ENCODE measurements around the gene PLEKHA6. TPM values are rescaled to one million over a fixed set of nuclear protein-coding genes. Genes with fewer than 3 reads are reported as not detected.

The PLEKHA6 gene
- total RNA-seq, 4 donors from 2014 or later, result 8.7 to 17.8 (median 11.4) TPM

DNA sequence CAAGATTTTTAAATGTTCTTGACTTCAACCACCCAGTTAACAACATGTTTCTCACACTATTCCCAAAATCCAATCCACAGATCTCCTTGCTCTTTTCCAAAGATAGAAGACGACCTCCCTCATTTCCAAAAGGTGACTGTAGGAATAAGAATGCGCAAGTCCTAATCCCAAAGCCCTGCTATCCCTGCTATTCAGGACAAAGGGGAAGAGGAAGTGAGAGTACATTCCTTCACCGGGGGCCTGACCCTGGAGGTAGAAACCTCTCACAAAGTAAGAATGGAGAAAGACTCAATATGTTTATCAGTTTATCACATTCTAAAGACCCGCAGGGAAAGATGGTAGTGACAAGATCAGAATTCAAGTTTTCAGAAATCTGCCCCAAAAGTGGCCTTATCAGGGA lies 55.7 kb downstream of the PLEKHA6 start:
- peaks cover 55% of the 10 kb centered on the region for H3K27me3 ChIP-seq
- no peaks in the 10 kb centered on the region for H3K9me3 ChIP-seq
- H3K36me3 ChIP-seq, result no peaks in the 10 kb centered on the region
- 65 to 83% methylated on average over 2 to 4 of the region's 4 CpGs for WGBS, 2 donors (ENCODE audit: low coverage in 1 of 2)
- peaks cover 0 to 15% (median 0%) of the 10 kb centered on the region in 3 donors for H3K4me1 ChIP-seq
- TF ChIP-seq, protein P1, sequence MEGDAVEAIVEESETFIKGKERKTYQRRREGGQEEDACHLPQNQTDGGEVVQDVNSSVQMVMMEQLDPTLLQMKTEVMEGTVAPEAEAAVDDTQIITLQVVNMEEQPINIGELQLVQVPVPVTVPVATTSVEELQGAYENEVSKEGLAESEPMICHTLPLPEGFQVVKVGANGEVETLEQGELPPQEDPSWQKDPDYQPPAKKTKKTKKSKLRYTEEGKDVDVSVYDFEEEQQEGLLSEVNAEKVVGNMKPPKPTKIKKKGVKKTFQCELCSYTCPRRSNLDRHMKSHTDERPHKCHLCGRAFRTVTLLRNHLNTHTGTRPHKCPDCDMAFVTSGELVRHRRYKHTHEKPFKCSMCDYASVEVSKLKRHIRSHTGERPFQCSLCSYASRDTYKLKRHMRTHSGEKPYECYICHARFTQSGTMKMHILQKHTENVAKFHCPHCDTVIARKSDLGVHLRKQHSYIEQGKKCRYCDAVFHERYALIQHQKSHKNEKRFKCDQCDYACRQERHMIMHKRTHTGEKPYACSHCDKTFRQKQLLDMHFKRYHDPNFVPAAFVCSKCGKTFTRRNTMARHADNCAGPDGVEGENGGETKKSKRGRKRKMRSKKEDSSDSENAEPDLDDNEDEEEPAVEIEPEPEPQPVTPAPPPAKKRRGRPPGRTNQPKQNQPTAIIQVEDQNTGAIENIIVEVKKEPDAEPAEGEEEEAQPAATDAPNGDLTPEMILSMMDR (IDR thresholded peaks at IDR 0.05), result no peak
- no peak for TF ChIP-seq POLR2AphosphoS5 (IDR thresholded peaks at IDR 0.05)
- no peak for TF ChIP-seq EP300 (IDR thresholded peaks at IDR 0.05)
- TF ChIP-seq POLR2A (IDR thresholded peaks at IDR 0.05), result no peak
- H3K4me3 ChIP-seq, result no peak overlapping the region
- no peak for ATAC-seq
- H3K27ac ChIP-seq, result no peak overlapping the region

DNA sequence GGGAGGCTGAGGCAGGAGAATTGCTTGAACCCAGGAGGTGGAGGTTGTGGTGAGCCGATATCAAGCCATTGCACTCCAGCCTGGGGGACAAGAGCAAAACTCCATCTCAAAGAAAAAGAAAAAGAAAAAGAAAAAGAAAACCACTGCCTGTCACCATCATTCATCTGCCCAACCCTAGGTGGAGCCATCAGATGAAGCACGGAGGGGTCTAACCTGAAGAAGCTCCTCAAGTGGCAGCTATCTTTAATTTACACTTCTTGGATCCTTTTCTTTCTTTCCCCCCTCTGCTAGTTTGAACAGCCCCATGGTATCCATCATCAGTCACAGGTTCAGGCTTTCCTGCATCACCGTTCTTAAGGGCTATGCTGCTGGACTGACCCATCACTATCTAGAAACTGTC lies 57.0 kb downstream of the PLEKHA6 start:
- no peak for ATAC-seq
- no peaks in the 10 kb centered on the region for H3K36me3 ChIP-seq
- no peaks in the 10 kb centered on the region for H3K9me3 ChIP-seq

GRCh38 chr1:204301171-204301957 lies 58.4 kb downstream of the PLEKHA6 start:
- peak; percentile 77 for ATAC-seq
- TF ChIP-seq POLR2AphosphoS5 (IDR thresholded peaks at IDR 0.05), result no peak
- no peak for TF ChIP-seq EP300 (IDR thresholded peaks at IDR 0.05)
- TF ChIP-seq POLR2A (IDR thresholded peaks at IDR 0.05), result no peak
- TF ChIP-seq, protein P1 (IDR thresholded peaks at IDR 0.05), result no peak
- WGBS, 2 donors (ENCODE audit: low coverage in 1 of 2), result 85 to 87% methylated on average over 3 to 7 of the region's 7 CpGs
- H3K4me1 ChIP-seq, result peaks cover 0 to 10% (median 7%) of the 10 kb centered on the region in 3 donors
- H3K4me3 ChIP-seq, result no peak overlapping the region
- no peaks in the 10 kb centered on the region for H3K36me3 ChIP-seq
- peak overlapping the region in 2 of 4 donors; percentile 12 to 33 for H3K27ac ChIP-seq
- no peaks in the 10 kb centered on the region for H3K9me3 ChIP-seq
- H3K27me3 ChIP-seq, result peaks cover 39% of the 10 kb centered on the region

More for the DNA sequence above, 57.0 kb downstream of the PLEKHA6 start:
- TF ChIP-seq POLR2AphosphoS5 (IDR thresholded peaks at IDR 0.05) (no peak), POLR2A (IDR thresholded peaks at IDR 0.05) (no peak), EP300 (IDR thresholded peaks at IDR 0.05) (no peak)
- TF ChIP-seq, protein P1 (IDR thresholded peaks at IDR 0.05), result no peak
- Histone ChIP-seq H3K4me3 (no peak overlapping the region), H3K27ac (no peak overlapping the region), H3K27me3 (peaks cover 47% of the 10 kb centered on the region), H3K4me1 (peaks cover 0 to 12% (median 0%) of the 10 kb centered on the region in 3 donors)
- 94% methylated on average over 2 to 3 of the region's 3 CpGs for WGBS, 2 donors (ENCODE audit: low coverage in 1 of 2)

DNA sequence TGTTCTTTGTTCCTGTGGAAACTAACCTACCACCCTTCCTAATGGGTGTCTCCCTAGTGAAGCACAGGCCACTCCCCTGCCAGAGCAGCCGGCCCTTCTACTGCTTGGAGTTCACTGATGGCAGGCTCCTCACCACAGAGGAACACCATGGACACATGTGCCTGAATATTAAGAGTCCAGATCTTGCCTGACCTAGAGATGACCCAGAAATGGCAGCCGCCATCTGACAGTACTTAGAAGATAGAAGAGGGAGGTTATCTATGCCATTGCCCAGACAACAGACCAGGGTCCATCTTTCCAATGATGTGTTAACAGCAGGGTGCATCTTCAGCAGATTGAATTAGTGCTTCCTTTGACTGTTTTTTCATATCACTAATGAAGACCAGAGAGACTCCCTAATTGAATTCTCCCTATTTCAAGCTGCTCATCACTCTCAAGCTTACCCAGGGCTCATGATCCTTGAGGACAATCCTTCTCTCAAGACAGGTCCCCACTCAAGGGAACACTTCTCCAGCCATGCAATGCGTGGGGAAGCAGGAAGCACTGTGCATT lies 59.8 kb downstream of the PLEKHA6 start:
- ATAC-seq, result no peak

More for the DNA sequence above, 59.8 kb downstream of the PLEKHA6 start:
- Histone ChIP-seq H3K27me3 (peaks cover 44% of the 10 kb centered on the region), H3K9me3 (no peaks in the 10 kb centered on the region), H3K27ac (peak overlapping the region in 3 of 4 donors; percentile 10 to 23 (median 18)), H3K4me1 (peaks cover 0 to 25% (median 15%) of the 10 kb centered on the region in 3 donors), H3K36me3 (no peaks in the 10 kb centered on the region), H3K4me3 (no peak overlapping the region)
- TF ChIP-seq POLR2AphosphoS5 (IDR thresholded peaks at IDR 0.05), result no peak
- TF ChIP-seq, protein P1 (IDR thresholded peaks at IDR 0.05), result no peak
- TF ChIP-seq POLR2A (IDR thresholded peaks at IDR 0.05), result no peak
- TF ChIP-seq EP300 (IDR thresholded peaks at IDR 0.05), result no peak
- 69 to 73% methylated on average over 2 of the region's 3 CpGs for WGBS, 2 donors (ENCODE audit: low coverage in 1 of 2)
